WTC11 (cell line): ENCODE results near the gene RSRC1. TPM values are rescaled to one million over a fixed set of nuclear protein-coding genes. Genes with fewer than 3 reads are reported as not detected.
"Not testable (repeated sequence)": the region's sequence is repeated elsewhere in the genome, so short reads cannot be mapped to it uniquely, and the experiment has no call there.

Source experiments
- ATAC-seq: fragments of 200-7000 bp; cut with Tn5 transposase; 2 replicates; pipeline ENCODE4 v1.10.0; 2021; ENCODE audit warnings: mild to moderate bottlenecking, moderate library complexity
- CTCF ChIA-PET: fragments of 300-600 bp; sonication (Branson Sonifier 250); formaldehyde crosslinking; loops from one replicate; lab custom pipeline; 2021; ENCODE audit warnings: antibody characterized with exemption; lab: Charles Lee
- POLR2A ChIA-PET: fragments of 350-600 bp; sonication (Branson Sonifier 250); formaldehyde crosslinking; loops from one replicate; lab custom pipeline; 2021; ENCODE audit warnings: antibody characterized with exemption; lab: Charles Lee
- DNase-seq: peaks from one replicate; pipeline ENCODE4 v3.0.0; 2021; ENCODE audit warnings: low spot score
- H3K27ac Mint-ChIP-seq: 2 replicates; pipeline ENCODE4 v1.8.0; 2021; ENCODE audit warnings: mixed read lengths
- H3K27me3 Mint-ChIP-seq: 2 replicates; pipeline ENCODE4 v1.8.0; 2021; ENCODE audit warnings: low read depth, mild to moderate bottlenecking, moderate library complexity, mixed read lengths
- H3K36me3 Mint-ChIP-seq: 2 replicates; pipeline ENCODE4 v1.8.0; 2021; ENCODE audit warnings: mixed read lengths
- H3K4me1 Mint-ChIP-seq: 2 replicates; pipeline ENCODE4 v1.8.0; 2022; ENCODE audit warnings: mixed read lengths
- H3K4me3 Mint-ChIP-seq: 2 replicates; pipeline ENCODE4 v1.8.0; 2021; ENCODE audit warnings: mild to moderate bottlenecking, moderate library complexity, mixed read lengths
- H3K9me3 Mint-ChIP-seq: 2 replicates; pipeline ENCODE4 v1.8.0; 2021; ENCODE audit warnings: mixed read lengths
- AR ChIP-seq: fragments of 250-450 bp; sonication (Bioruptor Pico); IDR thresholded peaks from 2 replicates; pipeline ENCODE4 v1.9.0; 2021; ENCODE audit warnings: mild to moderate bottlenecking
- ARID4B ChIP-seq: sonication (generic); formaldehyde crosslinking; IDR thresholded peaks from 2 replicates; pipeline ENCODE4 v1.8.0; 2023; ENCODE audit warnings: missing genetic modification reagents, mild to moderate bottlenecking, borderline replicate concordance
- CBFB ChIP-seq: sonication (generic); formaldehyde crosslinking; IDR thresholded peaks from 2 replicates; pipeline ENCODE4 v1.8.1; 2022; ENCODE audit warnings: mild to moderate bottlenecking, low read depth, missing genetic modification reagents
- CREB1 ChIP-seq: sonication (generic); formaldehyde crosslinking; IDR thresholded peaks from 2 replicates; pipeline ENCODE4 v1.8.0; 2023; ENCODE audit warnings: mild to moderate bottlenecking, missing genetic modification reagents
- ELF4 ChIP-seq: sonication (generic); formaldehyde crosslinking; IDR thresholded peaks from 2 replicates; pipeline ENCODE4 v1.8.1; 2022; ENCODE audit warnings: low read depth, mild to moderate bottlenecking, moderate library complexity, missing genetic modification reagents
- FOXK1 ChIP-seq: sonication (generic); formaldehyde crosslinking; IDR thresholded peaks from 2 replicates; pipeline ENCODE4 v1.8.0; 2022; ENCODE audit warnings: mild to moderate bottlenecking, moderate library complexity, missing genetic modification reagents
- FOXP1 ChIP-seq: sonication (generic); formaldehyde crosslinking; IDR thresholded peaks from 2 replicates; pipeline ENCODE4 v1.8.0; 2022; ENCODE audit warnings: missing genetic modification reagents, mild to moderate bottlenecking, moderate library complexity, borderline replicate concordance
- GRHL2 ChIP-seq: fragments of 250-450 bp; sonication (Bioruptor Pico); IDR thresholded peaks from 2 replicates; pipeline ENCODE4 v1.8.0; 2022; ENCODE audit warnings: mild to moderate bottlenecking, moderate library complexity; ENCODE audit not compliant: insufficient replicate concordance, severe bottlenecking
- HMGA2 ChIP-seq: fragments of 250-450 bp; sonication (Bioruptor Pico); IDR thresholded peaks from 2 replicates; pipeline ENCODE4 v1.4.0; 2021; ENCODE audit warnings: mild to moderate bottlenecking, moderate library complexity
- IRF2 ChIP-seq: sonication (generic); formaldehyde crosslinking; IDR thresholded peaks from 2 replicates; pipeline ENCODE4 v1.8.0; 2022; ENCODE audit warnings: low read depth, missing genetic modification reagents, borderline replicate concordance
- MYBL2 ChIP-seq: sonication (generic); formaldehyde crosslinking; IDR thresholded peaks from 2 replicates; pipeline ENCODE4 v1.8.1; 2023; ENCODE audit warnings: mild to moderate bottlenecking, moderate library complexity, missing genetic modification reagents
- OVOL2 ChIP-seq: fragments of 250-450 bp; sonication (Bioruptor Pico); IDR thresholded peaks from 2 replicates; pipeline ENCODE4 v1.9.0; 2021; ENCODE audit warnings: mild to moderate bottlenecking, borderline replicate concordance
- RORB ChIP-seq: fragments of 250-450 bp; sonication (Bioruptor Pico); IDR thresholded peaks from 2 replicates; pipeline ENCODE4 v1.9.0; 2021; ENCODE audit warnings: mild to moderate bottlenecking
- TCF7 ChIP-seq: sonication (generic); formaldehyde crosslinking; IDR thresholded peaks from 2 replicates; pipeline ENCODE4 v1.8.0; 2022; ENCODE audit warnings: mild to moderate bottlenecking, low read depth, missing genetic modification reagents, moderate library complexity
- TEAD4 ChIP-seq: sonication (generic); formaldehyde crosslinking; IDR thresholded peaks from 2 replicates; pipeline ENCODE4 v1.8.0; 2022; ENCODE audit warnings: mild to moderate bottlenecking, missing genetic modification reagents
- ZNF138 ChIP-seq: sonication (generic); formaldehyde crosslinking; conservative IDR thresholded peaks from 2 replicates; pipeline ENCODE4 v1.8.1; 2022; ENCODE audit warnings: mild to moderate bottlenecking, moderate library complexity, missing genetic modification reagents
- ZNF425 ChIP-seq: fragments of 250-450 bp; sonication (Bioruptor Pico); conservative IDR thresholded peaks from 2 replicates; pipeline ENCODE4 v1.9.0; 2021; ENCODE audit warnings: mild to moderate bottlenecking
- ZNF512 ChIP-seq: sonication (generic); formaldehyde crosslinking; IDR thresholded peaks from 2 replicates; pipeline ENCODE4 v1.8.1; 2022; ENCODE audit warnings: missing genetic modification reagents, borderline replicate concordance
- total RNA-seq: library from RNA; stranded (reverse); gene quantifications from 3 replicates; pipeline ENCODE4 v1.2.3, GENCODE V29; 2021

RSRC1 gene
- total RNA-seq, 1 experiment from 2014 or later: 21.3 TPM

- Mint-ChIP-seq H3K27ac (peak overlapping the region; percentile 2; the same call in 1 of the 2 replicates), H3K4me3 (no peak overlapping the region), H3K27me3 (no peaks in the 10 kb centered on the region), H3K9me3 (peaks cover 10% of the 10 kb centered on the region), H3K36me3 (no peaks in the 10 kb centered on the region; the same call in 1 of the 2 replicates), H3K4me1 (peaks cover 20% of the 10 kb centered on the region)
- DNase-seq (no peak), ATAC-seq (no peak)
- TF ChIP-seq MYBL2: no peak
- TF ChIP-seq TCF7 (CRISPR knock-in tag): no peak
- TF ChIP-seq FOXP1 (CRISPR knock-in tag): no peak
- TF ChIP-seq ZNF138 (CRISPR knock-in tag): no peak
- no peak for TF ChIP-seq ARID4B (CRISPR knock-in tag)
- no peak for TF ChIP-seq IRF2
- TF ChIP-seq FOXK1 (CRISPR knock-in tag): no peak
- TF ChIP-seq ELF4: no peak
- TF ChIP-seq RORB (CRISPR knock-in tag): no peak
- TF ChIP-seq CBFB (CRISPR knock-in tag): no peak
- TF ChIP-seq AR: no peak
- TF ChIP-seq OVOL2 (CRISPR knock-in tag): no peak
- no peak for TF ChIP-seq GRHL2 (CRISPR knock-in tag)
- no peak for TF ChIP-seq TEAD4 (CRISPR knock-in tag)
- no peak for TF ChIP-seq CREB1 (CRISPR knock-in tag)
- no peak for TF ChIP-seq HMGA2 (CRISPR knock-in tag)
- CTCF ChIA-PET: no interaction called here
- POLR2A ChIA-PET: no interaction called here
These were observed 229.7 kb downstream of the RSRC1 start for GRCh38 chr3:158339638-158340037.

GRCh38 chr3:158340951-158341350, 231.1 kb downstream of the RSRC1 start:
- CTCF ChIA-PET, H3K27me3 Mint-ChIP-seq, H3K36me3 Mint-ChIP-seq, H3K27ac Mint-ChIP-seq, DNase-seq, POLR2A ChIA-PET, H3K4me3 Mint-ChIP-seq, ATAC-seq: not testable (repeated sequence)
- Mint-ChIP-seq H3K9me3 (peaks cover 10% of the 10 kb centered on the region), H3K4me1 (peaks cover 15% of the 10 kb centered on the region)

- peak overlapping the region; percentile 60; the same call in 1 of the 2 replicates for H3K27ac Mint-ChIP-seq
- CTCF ChIA-PET: no interaction called here
- H3K27me3 Mint-ChIP-seq: no peaks in the 10 kb centered on the region
- no peak for ATAC-seq
- no peak overlapping the region for H3K4me3 Mint-ChIP-seq
- peaks cover 5% of the 10 kb centered on the region for H3K4me1 Mint-ChIP-seq
- TF ChIP-seq ZNF425 (CRISPR knock-in tag) (no peak), ZNF512 (CRISPR knock-in tag) (no peak)
- TF ChIP-seq, all 79 proteins: peak for 0
- POLR2A ChIA-PET: no interaction called here
- Mint-ChIP-seq H3K9me3 (no peaks in the 10 kb centered on the region), H3K36me3 (no peaks in the 10 kb centered on the region)
- no peak for DNase-seq
These were observed 238.1 kb downstream of the RSRC1 start for GRCh38 chr3:158347966-158348365.
